Raji (cell line): ENCODE measurements around the gene SSX1.
"Not testable (repeated sequence)": the region's sequence is repeated elsewhere in the genome, so short reads cannot be mapped to it uniquely, and the experiment has no call there.

Experiments used
- POLR2A ChIP-seq: IDR thresholded peaks from 2 replicates; pipeline ENCODE4 v1.6.1; 2011; ENCODE audit warnings: low read depth, low read length, control low read depth; ENCODE audit not compliant: insufficient read depth

The SSX1 gene, protein sequence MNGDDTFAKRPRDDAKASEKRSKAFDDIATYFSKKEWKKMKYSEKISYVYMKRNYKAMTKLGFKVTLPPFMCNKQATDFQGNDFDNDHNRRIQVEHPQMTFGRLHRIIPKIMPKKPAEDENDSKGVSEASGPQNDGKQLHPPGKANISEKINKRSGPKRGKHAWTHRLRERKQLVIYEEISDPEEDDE

DNA sequence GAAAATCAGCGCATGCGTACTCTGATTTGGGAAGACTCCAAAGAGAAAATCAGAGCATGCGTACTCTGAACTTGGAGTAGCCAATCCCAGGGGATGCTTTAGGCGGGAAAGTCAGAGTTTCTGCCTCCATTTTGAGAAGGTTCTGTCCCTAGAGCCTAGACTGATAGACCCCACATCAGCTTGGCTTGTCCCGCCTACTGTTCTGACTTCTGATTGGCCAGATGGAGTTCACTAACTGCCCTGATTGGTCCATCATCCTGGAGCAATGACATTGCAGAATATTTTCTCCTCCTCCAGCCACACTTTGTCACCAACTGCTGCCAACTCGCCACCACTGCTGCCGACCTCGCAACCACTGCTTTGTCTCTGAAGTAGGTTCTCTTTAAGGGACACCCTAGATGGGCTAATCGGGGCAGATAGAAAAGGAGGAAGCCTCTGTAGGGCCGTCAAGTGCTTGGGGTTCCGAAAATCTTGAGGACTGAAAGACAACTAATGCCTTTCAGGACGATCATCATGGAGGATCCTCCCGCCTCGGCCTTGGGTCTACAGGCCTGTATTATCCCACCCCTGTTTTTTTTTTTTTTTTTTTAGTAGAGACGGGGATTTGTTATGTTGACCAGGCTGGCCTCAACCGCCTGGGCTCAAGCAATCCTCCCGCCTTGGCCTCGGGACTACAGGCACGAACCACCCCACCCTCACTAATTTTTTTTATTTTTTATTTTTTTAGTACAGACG, at the start of gene SSX1:
SSX1 (plus strand) TSS at position 331 of the 735 bp plus-strand sequence. CDS start 1,850 bp downstream, outside the sequence.
- not testable (repeated sequence) for TF ChIP-seq POLR2A

DNA sequence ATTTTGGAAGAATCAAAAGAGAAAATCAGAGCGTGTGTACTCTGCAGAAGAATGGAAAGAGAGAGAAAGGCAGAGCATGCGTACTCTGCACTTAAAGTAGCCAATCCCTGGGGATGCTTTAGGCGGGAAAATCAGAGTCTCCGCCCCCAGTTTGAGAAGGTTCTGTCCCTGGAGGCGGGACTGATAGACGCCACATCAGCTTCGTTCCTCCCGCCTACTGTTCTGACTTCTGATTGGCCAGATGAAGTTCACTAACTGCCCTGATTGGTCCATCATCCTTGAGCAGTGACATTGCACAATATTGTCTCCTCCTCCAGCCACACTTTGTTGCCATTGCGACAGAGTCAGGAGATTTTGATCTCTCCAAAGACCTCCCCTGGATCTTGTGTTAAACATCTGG, 23.8 kb downstream of the SSX1 start:
- TF ChIP-seq POLR2A: no peak

DNA sequence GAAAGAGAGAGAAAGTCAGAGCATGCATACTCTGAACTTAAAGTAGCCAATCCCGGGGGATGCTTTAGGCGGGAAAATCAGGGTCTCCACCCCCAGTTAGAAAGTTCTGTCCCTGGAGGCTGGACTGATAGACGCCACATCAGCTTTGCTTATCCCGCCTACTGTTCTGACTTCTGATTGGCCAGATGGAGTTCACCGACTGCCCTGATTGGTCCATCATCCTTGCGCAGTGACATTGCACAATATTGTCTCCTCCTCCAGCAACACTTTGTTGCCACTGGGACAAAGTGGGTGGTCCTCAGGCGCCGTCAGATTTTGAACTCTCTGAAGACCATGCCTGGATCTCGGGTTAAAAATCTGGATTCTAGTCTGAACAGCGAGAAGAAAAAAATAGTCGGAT, 51.0 kb downstream of the SSX1 start:
- no peak for TF ChIP-seq POLR2A
